HG03558 (cell line): Measurements from ENCODE around the gene PIK3AP1.
"Not testable (repeated sequence)": the region's sequence is repeated elsewhere in the genome, so short reads cannot be mapped to it uniquely, and the experiment has no call there.

Experiments
- ATAC-seq: cut with Tn5 transposase; IDR thresholded peaks from one replicate; pipeline ENCODE4 v1.9.1; 2021; ENCODE audit warnings: moderate number of reproducible peaks; ENCODE audit not compliant: unreplicated experiment; ENCODE audit errors: extremely low read depth

The PIK3AP1 gene

DNA sequence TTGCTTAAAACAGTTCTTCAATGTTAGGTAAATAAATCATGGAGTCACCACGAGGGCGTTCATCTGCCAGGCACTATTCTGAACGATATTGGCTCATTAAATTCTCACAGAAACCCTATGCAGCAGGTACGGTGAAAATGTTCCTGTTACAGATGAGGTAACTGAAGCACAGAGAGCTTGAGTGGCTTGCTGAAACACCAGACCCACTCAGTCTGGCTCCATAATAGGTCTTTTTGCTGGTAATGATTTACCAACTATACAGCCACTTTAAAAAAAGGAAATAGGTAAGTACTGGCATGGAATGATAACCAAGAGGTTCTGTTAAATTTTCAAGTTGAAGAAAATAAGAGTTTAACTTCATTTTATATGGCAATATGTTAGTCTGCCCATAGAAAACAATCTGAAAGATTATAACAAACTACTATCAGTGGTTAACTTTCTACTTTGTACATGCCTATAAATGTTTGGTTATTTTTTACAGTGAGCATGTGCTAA, 132.2 kb downstream of the PIK3AP1 start:
- no peak for ATAC-seq

DNA sequence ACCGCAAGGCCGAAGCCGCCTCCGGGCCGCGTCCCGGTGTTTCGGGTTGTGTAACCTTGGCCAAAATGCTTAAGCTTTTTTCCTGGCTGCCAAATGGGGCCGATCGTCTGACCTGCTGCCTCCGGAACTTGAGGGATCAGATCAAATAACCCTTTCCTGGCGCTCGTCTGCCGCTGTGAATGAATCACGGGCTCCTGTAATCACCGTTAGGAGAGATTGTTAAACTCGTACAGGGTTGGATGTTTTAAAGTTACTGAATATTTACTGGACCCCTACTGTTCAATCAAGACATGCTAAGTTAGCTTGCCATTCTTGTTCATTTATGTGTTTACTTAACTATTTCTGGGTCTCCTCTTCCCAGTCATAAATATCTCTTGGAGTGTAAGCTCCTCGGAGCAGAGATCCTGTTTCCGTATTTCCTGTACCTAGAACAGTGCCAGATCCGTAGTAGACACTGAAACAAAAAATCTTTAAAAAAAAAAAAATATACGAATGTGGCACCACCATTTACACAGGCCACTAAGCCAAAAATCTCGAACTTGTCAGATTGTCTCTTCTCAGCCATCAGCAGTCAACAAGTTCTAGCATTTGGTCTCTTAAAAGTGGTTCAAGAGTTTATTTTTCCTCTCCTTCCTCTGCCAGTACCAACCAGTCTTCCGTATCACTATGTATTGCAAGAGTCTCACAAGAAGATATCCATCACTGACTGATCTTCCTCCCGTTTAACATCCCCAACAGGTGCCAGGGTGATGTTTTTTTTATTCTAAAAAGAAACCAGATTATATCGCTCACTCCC, 132.9 kb downstream of the PIK3AP1 start:
- no peak for ATAC-seq

DNA sequence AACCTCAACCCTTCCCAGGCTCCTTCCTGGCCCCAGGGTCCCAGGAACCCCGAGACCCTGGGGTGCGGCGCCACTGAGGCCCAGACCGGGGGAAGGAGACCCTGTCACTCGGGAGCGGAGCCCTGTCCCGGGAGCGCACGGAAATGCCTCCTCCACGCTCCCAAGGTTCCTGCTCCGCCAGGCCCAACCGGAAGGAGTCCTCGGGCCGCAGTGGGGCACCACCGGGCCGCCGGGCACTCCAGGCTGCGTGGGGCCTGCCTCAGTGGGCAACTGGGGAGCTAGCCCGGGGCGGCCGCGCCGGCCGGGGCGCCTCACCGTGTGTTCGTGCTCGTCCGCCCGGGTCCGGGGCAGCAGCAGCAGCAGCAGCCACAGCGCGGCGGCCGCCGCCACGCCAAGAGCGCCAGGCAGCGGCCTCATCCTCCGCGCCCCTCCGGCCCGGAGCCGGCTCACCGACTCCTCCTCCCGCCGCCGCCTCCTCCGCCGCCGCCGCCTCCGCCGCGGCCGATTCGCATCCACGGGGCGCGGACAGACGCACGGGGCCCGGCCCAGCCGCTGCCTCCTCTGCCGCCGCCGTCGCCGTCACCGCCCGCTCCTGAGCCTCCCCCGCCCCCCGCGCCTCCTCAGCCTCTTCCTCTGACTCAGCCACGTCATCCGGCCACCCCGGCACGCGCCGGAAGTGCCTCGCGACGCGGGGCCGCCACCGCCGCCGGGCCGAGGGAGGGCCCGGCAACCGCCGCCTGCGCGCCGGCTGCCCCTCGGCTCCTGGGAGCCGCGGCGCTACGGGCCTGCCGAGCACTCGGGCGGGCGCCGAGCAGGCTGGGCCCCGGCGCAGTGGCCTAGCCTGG, 133.7 kb downstream of the PIK3AP1 start, which contains the start of gene TM9SF3:
Gene TM9SF3, minus strand, starts transcription at position 594 of the 845 bp plus-strand sequence. Its CDS starts 177 bp downstream, at position 417.
- peak; percentile 30 for ATAC-seq

DNA sequence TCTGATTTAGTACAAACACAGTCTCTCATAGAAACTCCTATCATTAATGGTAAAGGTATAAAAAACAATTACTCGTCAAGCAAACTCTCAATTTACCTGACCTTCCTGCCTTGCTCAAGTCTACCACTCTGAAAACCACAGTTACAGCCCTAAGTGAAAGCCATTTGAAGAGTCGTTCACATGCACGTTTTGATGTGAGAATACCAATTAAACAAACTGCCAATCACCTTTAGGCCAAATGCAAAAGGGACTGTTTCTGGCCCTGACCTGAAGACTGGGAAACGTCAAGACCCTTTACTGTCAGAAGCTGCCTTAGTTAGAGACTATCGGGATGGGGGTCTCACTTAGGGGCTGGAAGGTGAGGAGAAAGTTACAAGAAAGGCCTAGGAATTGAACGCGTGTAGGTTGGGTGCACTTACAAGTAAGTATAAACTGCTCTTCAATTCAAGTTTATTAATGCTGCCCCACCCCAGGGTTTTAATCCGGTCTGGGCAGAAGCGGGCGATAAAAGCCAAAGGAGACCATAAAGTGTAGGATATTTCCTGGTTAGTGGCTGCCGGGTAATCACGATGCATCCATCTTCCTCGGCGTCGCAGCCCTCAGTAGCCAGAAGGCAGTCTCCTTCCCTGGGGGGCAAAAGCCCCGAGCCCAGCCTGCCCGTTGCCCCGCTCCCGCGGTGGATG, 134.4 kb downstream of the PIK3AP1 start:
- ATAC-seq: no peak

DNA sequence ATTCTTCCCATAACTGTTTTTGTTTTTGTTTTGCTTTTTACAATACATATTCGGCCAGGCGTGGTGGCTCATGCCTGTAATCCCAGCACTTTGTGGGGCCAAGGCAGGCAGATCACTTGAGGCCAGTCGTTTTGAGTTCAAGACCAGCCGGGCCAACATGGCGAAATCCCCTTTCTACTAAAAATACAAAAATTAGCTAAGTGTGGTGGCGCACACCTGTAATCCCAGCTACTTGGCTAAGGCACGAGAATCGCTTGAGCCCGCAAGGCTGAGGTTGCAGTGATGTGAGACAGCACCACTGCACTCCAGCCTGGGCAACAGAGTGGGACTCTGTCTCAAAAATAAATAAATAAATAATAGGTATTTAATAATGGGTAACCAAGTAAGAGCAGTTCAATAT, 135.8 kb downstream of the PIK3AP1 start:
- no peak for ATAC-seq

DNA sequence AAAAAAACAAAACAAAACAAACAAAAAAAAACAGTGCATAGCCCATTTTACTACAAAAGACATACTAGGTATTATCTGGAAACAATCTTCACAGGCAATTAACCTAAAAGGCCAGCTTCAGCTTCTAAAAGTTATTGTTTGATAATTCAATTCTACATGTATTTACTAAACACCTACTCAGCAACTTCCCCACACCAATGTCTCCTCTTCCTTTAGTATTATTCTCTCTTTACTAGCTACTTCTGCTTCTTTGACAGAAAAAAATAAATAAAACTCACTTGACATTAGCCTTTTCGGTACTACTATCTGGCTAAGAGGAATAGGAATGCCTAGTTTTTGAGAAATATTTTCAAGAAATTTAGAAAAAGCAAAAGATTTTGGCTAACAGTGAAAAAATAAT, 136.3 kb downstream of the PIK3AP1 start:
- no peak for ATAC-seq

DNA sequence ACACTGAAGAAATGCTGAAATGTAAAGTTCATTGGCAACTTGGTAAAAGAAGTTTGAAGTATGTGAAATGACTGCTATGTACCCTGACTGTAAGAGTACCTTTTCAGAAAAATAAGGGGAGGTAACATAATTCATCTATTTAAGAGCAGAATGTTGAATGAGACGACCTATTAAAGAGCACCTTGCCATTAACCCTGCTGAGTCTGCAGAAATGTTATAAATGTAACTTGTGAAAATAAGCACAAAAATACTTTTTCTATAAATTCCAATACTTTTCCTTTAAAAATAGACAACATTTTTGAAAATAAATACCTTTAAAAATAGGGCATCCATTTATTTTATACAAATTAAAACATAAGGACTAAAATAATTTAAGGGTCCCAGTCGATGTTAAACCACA, 141.2 kb downstream of the PIK3AP1 start:
- ATAC-seq: no peak

DNA sequence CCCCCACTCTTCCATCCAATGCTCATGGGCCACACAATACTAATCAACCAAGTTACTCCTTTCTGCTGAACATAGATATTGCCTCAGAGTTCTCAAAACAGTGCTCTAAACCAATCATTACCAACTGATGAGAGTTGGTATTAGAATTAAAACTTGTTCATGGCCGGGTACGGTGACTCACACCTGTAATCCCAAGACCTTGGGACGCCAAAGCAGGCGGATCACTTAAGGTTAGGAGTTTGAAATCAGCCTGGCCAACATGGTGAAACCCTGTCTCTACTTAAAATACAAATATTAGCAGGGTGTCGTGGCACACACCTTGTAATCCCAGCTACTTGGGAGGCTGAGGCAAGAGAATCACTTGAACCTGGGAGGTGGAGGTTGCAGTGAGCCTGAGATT, 141.7 kb downstream of the PIK3AP1 start:
- ATAC-seq: no peak

DNA sequence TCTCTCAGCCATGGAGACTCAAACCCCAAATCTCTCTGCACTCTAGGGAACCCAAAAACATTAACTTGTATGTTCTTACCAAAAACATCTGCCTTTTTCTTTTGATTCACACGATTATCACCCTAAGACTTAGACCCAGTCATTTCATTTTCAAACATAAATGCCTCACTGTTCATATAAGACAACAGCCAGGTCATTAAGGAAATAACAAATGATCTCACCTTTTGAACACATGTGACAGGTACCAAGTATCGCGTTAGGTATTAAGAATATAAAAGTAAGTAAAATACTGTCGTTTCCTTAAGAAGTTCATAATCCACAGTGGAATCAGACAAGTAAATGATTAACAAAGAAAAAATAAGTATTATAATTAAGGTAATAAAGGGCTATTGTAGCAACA, 142.3 kb downstream of the PIK3AP1 start:
- ATAC-seq: no peak

DNA sequence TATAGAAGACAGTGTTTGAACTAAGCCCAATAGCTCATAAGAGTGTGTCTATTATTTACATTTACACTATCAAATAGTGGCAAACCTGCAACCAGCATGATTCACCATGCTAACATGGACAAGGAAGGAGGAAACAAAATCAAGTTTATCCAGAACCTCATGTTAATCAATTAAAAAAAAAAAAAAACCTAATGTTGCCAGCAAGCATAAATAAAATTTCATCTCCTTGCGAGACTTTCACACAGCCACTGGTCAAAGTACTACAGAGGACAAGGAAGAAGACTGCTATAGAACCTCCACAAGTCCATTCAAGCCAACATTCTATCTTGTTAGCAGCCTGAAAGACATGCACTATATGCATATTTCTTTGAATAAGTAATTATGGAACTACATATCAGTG, 143.2 kb downstream of the PIK3AP1 start:
- ATAC-seq: no peak

DNA sequence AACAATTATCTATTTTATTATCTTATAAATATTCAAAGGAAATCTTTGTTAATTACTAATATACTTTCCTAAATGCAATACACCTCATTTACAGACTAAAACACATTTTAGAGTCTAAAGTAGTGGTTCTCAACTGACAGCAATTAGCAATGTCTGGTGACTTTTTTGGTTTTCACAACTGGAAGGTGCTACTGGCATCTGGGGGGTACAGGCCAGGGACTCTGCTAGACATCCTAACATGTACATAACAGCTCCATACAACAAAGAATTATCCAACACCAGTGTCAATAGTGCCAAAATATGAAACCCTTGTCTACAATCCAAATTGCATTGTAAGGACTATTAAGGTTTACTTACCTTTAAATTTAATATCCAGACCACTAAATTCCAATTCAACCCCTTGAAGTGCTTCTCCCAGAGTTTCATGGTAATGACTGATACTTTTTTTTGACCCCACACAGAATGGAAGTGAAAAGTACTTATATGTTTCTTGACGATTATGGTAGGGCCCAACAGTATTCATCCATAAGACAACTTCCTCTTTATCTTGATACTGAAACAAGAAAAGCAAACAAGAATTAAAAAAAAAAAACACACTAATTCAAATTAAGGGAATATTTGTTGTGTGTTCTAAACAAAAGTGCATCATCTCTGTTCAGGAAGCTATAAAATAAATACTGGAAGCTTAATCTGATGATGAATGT, 143.9 kb downstream of the PIK3AP1 start:
- ATAC-seq: no peak

DNA sequence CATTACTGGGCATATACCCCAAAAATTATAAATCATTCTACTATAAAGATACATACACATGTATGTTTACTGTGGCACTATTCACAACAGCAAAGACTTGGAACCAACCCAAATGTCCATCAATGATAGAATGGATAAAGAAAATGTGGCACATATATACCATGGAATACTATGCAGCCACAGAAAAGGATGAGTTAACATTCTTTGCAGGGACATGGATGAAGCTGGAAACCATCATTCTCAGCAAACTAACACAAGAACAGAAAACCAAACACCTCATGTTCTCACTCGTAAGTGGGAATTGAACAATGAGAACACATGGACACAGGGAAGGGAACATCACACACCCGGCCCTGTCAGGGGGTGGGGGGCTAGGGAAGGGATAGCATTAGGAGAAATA, 145.8 kb downstream of the PIK3AP1 start:
- ATAC-seq: not testable (repeated sequence)

DNA sequence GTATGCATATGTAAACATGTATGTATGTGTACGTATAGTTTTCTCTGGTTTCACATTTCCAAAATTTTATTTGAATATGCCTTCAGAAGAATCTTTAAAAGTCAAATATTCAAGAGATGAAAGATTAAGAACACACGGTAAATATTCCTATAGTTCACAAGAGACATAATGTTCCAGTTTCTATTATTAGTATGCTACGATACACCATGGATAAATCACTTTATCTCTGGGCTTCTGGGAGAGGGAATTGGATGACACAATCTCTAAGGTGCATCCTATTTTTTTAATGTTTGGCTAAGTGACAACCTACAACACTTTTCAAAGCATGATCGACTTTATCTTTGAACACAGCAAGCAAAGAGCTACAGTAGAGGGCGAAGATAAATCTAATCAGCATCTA, 147.3 kb downstream of the PIK3AP1 start:
- ATAC-seq: no peak

DNA sequence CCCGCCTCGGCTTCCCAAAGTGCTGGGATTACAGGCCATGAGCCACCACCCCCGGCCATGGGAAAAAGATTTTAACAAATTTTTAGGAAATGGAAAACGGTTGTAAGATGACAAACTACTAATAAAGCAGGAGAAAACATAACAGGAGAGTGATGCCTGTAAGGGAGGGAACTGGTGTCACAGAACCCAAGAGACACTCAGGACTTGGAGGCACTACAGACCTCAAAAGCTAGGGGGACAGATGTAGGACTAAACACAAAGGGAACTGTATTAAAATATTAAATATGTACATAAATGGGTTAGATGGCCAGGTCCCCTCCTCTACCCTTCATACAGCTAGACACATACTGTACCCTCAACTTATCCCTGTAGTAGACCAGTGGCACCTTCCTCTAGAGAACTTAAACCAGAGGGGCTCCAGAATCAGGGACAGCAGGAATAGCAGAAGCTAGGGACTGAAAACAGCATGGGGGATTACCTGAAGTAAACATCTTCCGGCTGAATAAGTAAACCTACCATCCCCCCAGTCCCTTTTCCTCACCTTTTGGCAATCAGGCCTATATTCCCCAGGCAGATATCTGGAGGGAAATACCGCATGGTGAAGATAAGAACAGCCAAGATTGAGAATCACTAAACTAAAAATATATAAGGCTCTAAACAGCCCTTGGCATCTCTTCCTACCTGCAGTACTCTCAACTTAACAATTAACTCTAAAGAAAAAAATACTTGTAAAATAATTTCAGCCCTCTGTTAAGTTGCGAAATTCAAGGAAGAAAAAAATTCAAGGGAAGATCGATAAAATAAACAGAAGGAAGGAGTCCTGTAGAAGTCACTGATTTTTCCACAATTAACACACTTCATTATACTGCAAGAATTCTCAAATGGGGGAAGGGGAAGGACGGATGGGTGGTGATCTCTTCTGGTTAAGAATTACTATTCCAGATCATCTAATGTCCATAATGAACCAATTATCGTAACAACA, 149.0 kb downstream of the PIK3AP1 start:
- ATAC-seq: no peak

DNA sequence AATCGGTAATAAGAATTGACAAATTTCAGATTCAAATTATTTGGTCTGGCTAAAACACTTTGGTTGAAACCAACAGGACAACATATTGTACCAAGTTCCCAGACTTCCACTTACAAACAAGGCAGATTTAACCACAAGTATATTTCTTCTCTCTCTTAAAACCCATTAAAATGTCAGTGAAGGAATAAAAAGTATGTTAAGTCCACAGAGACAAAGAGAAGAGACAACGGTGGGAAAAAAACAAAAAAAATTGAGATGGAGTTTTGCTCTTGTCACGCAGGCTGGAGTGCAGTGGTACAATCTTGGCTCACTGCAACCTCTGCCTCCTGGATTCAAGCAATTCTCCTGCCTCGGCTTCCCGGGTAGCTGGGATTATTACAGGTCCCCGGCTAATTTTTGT, 149.8 kb downstream of the PIK3AP1 start:
- no peak for ATAC-seq

DNA sequence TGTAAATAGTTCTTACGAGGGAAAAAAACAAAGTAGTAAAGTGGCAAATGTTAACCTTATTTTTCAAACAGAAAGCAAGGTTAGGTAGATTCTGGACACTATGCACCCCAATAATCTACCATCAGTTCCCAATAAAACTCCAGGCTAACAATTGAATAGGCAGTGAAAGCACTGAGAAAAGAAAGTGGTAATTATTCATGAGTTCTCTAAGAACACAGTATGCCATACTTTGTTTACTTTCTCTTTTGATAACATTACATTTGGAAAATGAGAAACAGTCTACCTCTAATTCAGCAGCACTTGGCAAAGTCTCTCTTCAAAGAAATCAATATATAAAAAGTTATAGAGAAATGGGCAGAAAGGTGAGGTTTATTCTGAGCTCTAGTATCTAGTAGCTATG, 151.9 kb downstream of the PIK3AP1 start:
- ATAC-seq: no peak

DNA sequence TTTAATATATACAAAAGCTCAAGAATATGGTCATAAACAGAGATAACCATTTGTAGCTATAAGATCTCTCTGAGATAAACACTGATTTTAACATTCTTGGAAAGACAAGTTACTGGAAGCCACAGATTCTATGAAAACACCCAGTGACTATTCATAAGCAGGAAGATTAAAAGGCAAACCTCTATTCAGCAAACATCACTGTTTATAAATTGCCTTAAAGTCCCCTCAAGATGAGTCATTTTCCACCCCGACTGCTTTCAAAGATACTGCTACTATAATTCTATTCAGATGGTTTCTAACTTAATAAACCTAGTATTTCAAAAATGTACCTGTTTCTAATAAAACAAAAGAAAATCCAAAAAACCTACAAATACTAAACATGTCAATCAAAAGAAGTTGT, 154.5 kb downstream of the PIK3AP1 start:
- ATAC-seq: no peak

DNA sequence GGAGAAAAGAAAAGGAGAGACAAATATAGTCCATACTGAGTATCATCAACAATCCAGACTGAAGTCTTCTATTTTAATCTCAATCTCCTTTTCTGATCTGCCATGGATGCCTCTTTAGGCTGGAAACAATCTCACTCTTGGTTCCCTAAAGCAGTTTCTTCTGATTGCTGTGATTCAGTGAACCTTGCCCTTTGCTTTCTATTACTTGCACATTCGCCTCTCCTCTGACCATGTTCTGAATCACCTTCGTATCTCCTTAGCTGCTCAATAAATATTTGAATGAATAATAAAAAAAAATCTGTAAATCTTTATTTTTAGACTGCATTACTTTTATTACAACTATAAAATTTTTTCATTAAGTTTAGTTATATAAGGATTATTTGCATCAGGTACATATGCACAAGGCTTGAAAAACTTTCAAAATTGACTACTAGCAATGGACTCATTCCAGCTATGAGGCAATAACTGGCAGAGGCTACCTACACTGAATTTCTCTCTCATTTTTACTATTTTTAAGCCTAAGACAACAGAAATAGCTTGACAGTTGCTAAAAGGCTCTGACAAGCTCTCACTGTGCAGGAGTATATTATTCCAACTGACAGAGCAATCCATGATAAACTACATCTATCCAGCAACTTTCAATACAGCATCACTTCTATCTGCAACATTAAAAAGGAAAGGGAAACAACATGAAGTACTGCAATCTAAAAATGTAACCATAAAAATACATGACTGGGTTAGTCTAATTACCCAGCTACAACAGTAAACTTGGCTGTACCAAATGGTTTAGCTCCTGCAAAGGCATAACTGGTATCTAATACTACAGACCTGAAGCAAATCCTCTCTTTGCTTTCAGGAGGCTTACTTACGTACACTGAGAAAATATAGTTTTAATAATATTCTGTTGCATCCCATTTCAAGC, 159.1 kb downstream of the PIK3AP1 start:
- no peak for ATAC-seq
